MM.1S (cell line): Measurements from ENCODE around the gene DAAM1.
A peak's percentile ranks its signal among the peaks of the same experiment; 100 is the strongest.

Source experiments
- DNase-seq: peaks from one replicate; pipeline ENCODE4 v3.0.0-alpha.2; 2015
- H2AFZ ChIP-seq: fragments of 300-600 bp; sonication (generic); 2 replicates; pipeline ENCODE4 v1.6.0; 2016; ENCODE audit warnings: antibody characterized with exemption, low read length
- H3F3A ChIP-seq: fragments of 300-600 bp; sonication (generic); 2 replicates; pipeline ENCODE4 v1.6.1; 2016; ENCODE audit warnings: mild to moderate bottlenecking, antibody characterized with exemption, low read length, moderate library complexity, mixed read lengths; ENCODE audit not compliant: insufficient read depth
- H3K27ac ChIP-seq: fragments of 300-600 bp; sonication (generic); 2 replicates; pipeline ENCODE4 v1.5.1; 2016; ENCODE audit warnings: mild to moderate bottlenecking, low read length
- H3K27me3 ChIP-seq: fragments of 300-600 bp; sonication (generic); replicated peaks from 2 replicates; pipeline ENCODE4 v1.6.0; 2016; ENCODE audit warnings: low read length; ENCODE audit not compliant: insufficient read depth
- H3K36me3 ChIP-seq: fragments of 300-600 bp; sonication (generic); replicated peaks from 2 replicates; pipeline ENCODE4 v1.6.1; 2016; ENCODE audit warnings: mild to moderate bottlenecking, low read length, mixed read lengths; ENCODE audit not compliant: insufficient read depth
- H3K4me1 ChIP-seq: fragments of 300-600 bp; sonication (generic); 2 replicates; pipeline ENCODE4 v1.6.1; 2016; ENCODE audit warnings: low read length, mixed read lengths
- H3K4me2 ChIP-seq: fragments of 300-600 bp; sonication (generic); 2 replicates; pipeline ENCODE4 v1.6.0; 2016; ENCODE audit warnings: low read depth, low read length
- H3K4me3 ChIP-seq: fragments of 300-600 bp; sonication (generic); 2 replicates; pipeline ENCODE4 v1.5.1; 2016; ENCODE audit warnings: low read length, mixed read lengths
- H3K79me2 ChIP-seq: fragments of 300-600 bp; sonication (generic); 2 replicates; pipeline ENCODE4 v1.6.1; 2016; ENCODE audit warnings: mixed run types, low read length, mixed read lengths
- H3K9ac ChIP-seq: fragments of 300-600 bp; sonication (generic); 2 replicates; pipeline ENCODE4 v1.6.1; 2016; ENCODE audit warnings: low read length, mixed read lengths
- H3K9me2 ChIP-seq: fragments of 300-600 bp; sonication (generic); replicated peaks from 2 replicates; pipeline ENCODE4 v1.6.1; 2016; ENCODE audit warnings: mild to moderate bottlenecking, low read length, mixed read lengths; ENCODE audit not compliant: insufficient read depth
- H3K9me3 ChIP-seq: fragments of 300-600 bp; sonication (generic); replicated peaks from 2 replicates; pipeline ENCODE4 v1.6.1; 2016; ENCODE audit warnings: mild to moderate bottlenecking, low read length, mixed read lengths; ENCODE audit not compliant: insufficient read depth
- H4K20me1 ChIP-seq: fragments of 300-600 bp; sonication (generic); 2 replicates; pipeline ENCODE4 v1.6.1; 2016; ENCODE audit warnings: mild to moderate bottlenecking, low read length, moderate library complexity, mixed read lengths; ENCODE audit not compliant: insufficient read depth
- CTCF ChIP-seq: fragments of 300-600 bp; sonication (generic); IDR thresholded peaks from 2 replicates; pipeline ENCODE4 v1.5.1; 2016; ENCODE audit warnings: antibody characterized with exemption, low read length, mixed read lengths
- EZH2 ChIP-seq: fragments of 300-600 bp; sonication (generic); optimal IDR thresholded peaks from 2 replicates; pipeline ENCODE3; 2017; ENCODE audit warnings: low read depth, mild to moderate bottlenecking, antibody characterized with exemption, low read length, mixed read lengths
- EZH2phosphoT487 ChIP-seq: fragments of 300-600 bp; sonication (generic); IDR thresholded peaks from 2 replicates; pipeline ENCODE4 v1.6.1; 2018; ENCODE audit warnings: antibody characterized with exemption, low read length

The DAAM1 gene

GRCh38 chr14:59245809-59246295 lies 57.4 kb downstream of the DAAM1 start:
- H3K4me2 ChIP-seq = peak overlapping the region; percentile 12; the same call in 1 of the 2 replicates
- no peak overlapping the region for H3K4me3 ChIP-seq
- no peaks in the 10 kb centered on the region for H3K9me2 ChIP-seq
- peak overlapping the region; percentile 32; the same call in 1 of the 2 replicates for H3K27ac ChIP-seq
- no peak for TF ChIP-seq CTCF
- TF ChIP-seq EZH2phosphoT487 = no peak
- TF ChIP-seq EZH2 = no peak
- no peaks in the 10 kb centered on the region for H3K36me3 ChIP-seq
- peaks cover 12% of the 10 kb centered on the region for H3K4me1 ChIP-seq
- H2AFZ ChIP-seq = no peak overlapping the region
- peak; percentile 26 for DNase-seq
- peaks cover 6% of the 10 kb centered on the region; the same call in 1 of the 2 replicates for H3F3A ChIP-seq
- no peaks in the 10 kb centered on the region for H3K27me3 ChIP-seq
- H3K9ac ChIP-seq = no peak overlapping the region
- H3K79me2 ChIP-seq = no peaks in the 10 kb centered on the region
- no peaks in the 10 kb centered on the region for H4K20me1 ChIP-seq
- no peaks in the 10 kb centered on the region for H3K9me3 ChIP-seq

DNA sequence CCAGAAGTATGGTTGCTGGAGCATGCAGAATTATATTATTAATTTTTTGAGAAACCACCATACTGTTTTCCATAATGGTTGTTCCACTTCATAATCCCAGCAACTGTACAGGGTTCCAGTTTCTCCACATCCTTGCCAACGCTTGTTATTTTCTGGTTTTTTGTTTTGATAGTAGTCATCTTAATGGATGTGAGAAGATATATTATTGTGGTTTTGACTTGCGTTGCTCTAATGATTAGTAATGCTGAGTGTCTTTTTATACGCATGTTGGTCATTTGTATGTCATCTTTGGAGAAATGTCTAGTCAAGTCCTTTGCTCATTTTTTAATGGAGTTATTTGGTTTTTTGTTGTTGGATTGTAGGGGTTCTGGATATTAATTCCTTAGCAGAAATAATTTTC lies 58.1 kb downstream of the DAAM1 start:
- Histone ChIP-seq H2AFZ (no peak overlapping the region), H3K4me2 (peak overlapping the region; percentile 12; the same call in 1 of the 2 replicates), H3K79me2 (no peaks in the 10 kb centered on the region), H3K9me3 (no peaks in the 10 kb centered on the region), H3K4me1 (peaks cover 12% of the 10 kb centered on the region), H3K9ac (no peak overlapping the region), H3K27ac (no peak overlapping the region; the same call in 1 of the 2 replicates), H3K9me2 (no peaks in the 10 kb centered on the region), H3K36me3 (no peaks in the 10 kb centered on the region), H4K20me1 (no peaks in the 10 kb centered on the region), H3K4me3 (no peak overlapping the region), H3K27me3 (no peaks in the 10 kb centered on the region), H3F3A (peaks cover 6% of the 10 kb centered on the region; the same call in 1 of the 2 replicates)
- no peak for TF ChIP-seq EZH2phosphoT487
- TF ChIP-seq CTCF = no peak
- TF ChIP-seq EZH2 = no peak
- no peak for DNase-seq

DNA sequence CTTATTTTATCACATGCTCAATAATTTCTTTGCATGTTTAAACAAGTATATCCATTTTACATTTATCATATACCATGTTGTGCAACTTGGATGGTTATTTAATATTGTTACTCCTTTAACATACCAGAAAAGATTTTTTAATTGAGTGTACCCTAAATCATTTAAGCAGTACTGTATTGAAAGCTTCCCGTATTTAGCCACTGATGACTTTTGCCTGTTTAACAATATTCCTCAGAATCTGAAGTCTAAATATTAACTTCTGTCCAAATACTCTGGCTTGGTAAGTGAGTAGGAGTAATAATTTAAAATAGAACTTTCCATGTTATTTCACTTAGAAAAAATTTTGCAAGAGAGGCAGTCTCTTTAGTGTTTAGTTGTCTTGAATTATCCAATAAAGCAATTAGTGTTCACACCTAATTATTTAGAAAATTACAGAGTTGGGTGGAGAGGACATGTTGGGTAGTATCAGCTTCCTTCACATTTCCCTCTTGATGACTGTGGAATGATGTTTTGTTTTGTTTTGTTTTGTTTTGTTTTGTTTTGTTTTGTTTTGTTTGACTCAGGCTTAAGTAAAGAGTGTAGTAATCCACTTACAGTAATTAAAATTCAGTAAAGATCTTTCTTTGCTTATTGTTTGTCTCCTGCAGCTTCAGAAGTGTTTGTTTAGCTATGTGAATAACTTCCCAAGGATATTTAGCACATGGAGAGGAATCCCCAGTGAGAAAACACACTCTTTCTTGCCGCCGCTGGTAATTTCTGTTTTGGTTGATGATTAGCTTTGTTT lies 59.5 kb downstream of the DAAM1 start:
- H3K27ac ChIP-seq = no peak overlapping the region
- H4K20me1 ChIP-seq = no peaks in the 10 kb centered on the region
- H3K4me2 ChIP-seq = no peak overlapping the region
- H3K36me3 ChIP-seq = no peaks in the 10 kb centered on the region
- no peaks in the 10 kb centered on the region for H3K9me3 ChIP-seq
- no peak for DNase-seq
- peaks cover 6% of the 10 kb centered on the region; the same call in 1 of the 2 replicates for H3F3A ChIP-seq
- H3K79me2 ChIP-seq = no peaks in the 10 kb centered on the region
- no peaks in the 10 kb centered on the region for H3K9me2 ChIP-seq
- no peaks in the 10 kb centered on the region for H3K27me3 ChIP-seq
- no peak overlapping the region for H3K4me3 ChIP-seq
- peaks cover 12% of the 10 kb centered on the region for H3K4me1 ChIP-seq
- TF ChIP-seq EZH2 = no peak
- no peak for TF ChIP-seq EZH2phosphoT487
- TF ChIP-seq CTCF = no peak
- no peak overlapping the region for H3K9ac ChIP-seq
- H2AFZ ChIP-seq = no peak overlapping the region
